ENCODE measurements around the gene GDAP2.
"Not testable (repeated sequence)": the region's sequence is repeated elsewhere in the genome, so short reads cannot be mapped to it uniquely, and the experiment has no call there.

Gene GDAP2, protein sequence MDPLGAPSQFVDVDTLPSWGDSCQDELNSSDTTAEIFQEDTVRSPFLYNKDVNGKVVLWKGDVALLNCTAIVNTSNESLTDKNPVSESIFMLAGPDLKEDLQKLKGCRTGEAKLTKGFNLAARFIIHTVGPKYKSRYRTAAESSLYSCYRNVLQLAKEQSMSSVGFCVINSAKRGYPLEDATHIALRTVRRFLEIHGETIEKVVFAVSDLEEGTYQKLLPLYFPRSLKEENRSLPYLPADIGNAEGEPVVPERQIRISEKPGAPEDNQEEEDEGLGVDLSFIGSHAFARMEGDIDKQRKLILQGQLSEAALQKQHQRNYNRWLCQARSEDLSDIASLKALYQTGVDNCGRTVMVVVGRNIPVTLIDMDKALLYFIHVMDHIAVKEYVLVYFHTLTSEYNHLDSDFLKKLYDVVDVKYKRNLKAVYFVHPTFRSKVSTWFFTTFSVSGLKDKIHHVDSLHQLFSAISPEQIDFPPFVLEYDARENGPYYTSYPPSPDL
- long read RNA-seq, donor 1, full-length matches to known transcripts = 3 of 3 reads
- long read RNA-seq, donor 1, partial matches to known transcripts = 0 of 3 reads
- long read RNA-seq, donor 1, other reads (novel, unspliced or antisense) = 0 of 3 reads
- long read RNA-seq, donor 2 = 0 reads
- long read RNA-seq, donor 3, full-length matches to known transcripts = 1 of 1 reads
- long read RNA-seq, donor 3, partial matches to known transcripts = 0 of 1 reads
- long read RNA-seq, donor 3, other reads (novel, unspliced or antisense) = 0 of 1 reads
- long read RNA-seq, donor 4, full-length matches to known transcripts = 3 of 31 reads
- long read RNA-seq, donor 4, partial matches to known transcripts = 28 of 31 reads
- long read RNA-seq, donor 4, other reads (novel, unspliced or antisense) = 0 of 31 reads
- long read RNA-seq, donor 5, full-length matches to known transcripts = 2 of 2 reads
- long read RNA-seq, donor 5, partial matches to known transcripts = 0 of 2 reads
- long read RNA-seq, donor 5, other reads (novel, unspliced or antisense) = 0 of 2 reads
- long read RNA-seq, donor 6, full-length matches to known transcripts = 2 of 2 reads
- long read RNA-seq, donor 6, partial matches to known transcripts = 0 of 2 reads
- long read RNA-seq, donor 6, other reads (novel, unspliced or antisense) = 0 of 2 reads
- long read RNA-seq, donor 7, full-length matches to known transcripts = 3 of 3 reads
- long read RNA-seq, donor 7, partial matches to known transcripts = 0 of 3 reads
- long read RNA-seq, donor 7, other reads (novel, unspliced or antisense) = 0 of 3 reads
- long read RNA-seq, donor 8, full-length matches to known transcripts = 3 of 3 reads
- long read RNA-seq, donor 8, partial matches to known transcripts = 0 of 3 reads
- long read RNA-seq, donor 8, other reads (novel, unspliced or antisense) = 0 of 3 reads

DNA sequence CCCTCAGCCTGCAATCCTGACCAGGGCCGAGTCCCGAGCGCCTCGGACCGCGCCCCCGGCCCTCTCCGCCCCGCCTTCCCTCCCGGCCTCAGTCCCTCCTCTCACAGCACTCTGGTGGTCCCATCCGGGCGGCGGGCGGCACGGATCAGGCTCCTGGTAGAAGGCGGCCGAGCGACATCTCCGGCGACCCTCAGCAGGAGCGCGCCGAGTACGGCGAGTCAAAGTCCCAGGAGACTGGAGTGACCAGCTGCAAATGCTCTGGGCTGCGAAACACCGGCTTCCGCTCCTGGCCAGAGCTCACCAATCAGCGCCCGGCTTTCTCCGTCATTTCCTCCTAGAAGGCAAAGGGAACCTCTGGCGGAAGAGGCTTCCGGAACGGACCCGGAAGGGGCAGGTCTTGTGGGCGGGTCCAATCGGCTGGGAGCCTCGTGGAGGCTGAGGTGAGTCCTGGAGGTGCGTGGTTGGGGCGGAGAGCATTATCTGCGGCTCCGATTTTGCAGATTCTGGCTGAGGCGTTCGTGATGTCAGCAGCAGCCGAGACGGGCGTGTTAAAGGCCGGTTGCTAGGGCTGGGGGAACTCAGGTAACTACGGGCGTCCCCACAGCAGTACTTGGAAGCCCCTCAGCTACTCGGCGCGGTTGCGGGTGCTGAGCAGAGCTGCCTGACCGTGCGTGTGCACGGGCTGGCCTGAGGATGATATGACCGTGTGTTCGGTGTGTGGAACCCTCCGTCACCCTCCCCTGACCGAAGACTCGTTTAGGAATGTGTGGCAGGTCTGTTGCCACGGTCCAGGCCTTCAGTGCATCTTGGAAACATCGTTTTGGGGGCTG is at the start of gene GDAP2, which contains the start of gene WDR3:
Gene GDAP2, minus strand, starts transcription at position 279 of the 830 bp plus-strand sequence. CDS start 9,264 bp downstream, outside the sequence.
Gene WDR3, plus strand, starts transcription at position 397 of the 830 bp plus-strand sequence. CDS start 3,581 bp downstream, outside the sequence.
- peak; percentile 90 for DNase-seq

DNA sequence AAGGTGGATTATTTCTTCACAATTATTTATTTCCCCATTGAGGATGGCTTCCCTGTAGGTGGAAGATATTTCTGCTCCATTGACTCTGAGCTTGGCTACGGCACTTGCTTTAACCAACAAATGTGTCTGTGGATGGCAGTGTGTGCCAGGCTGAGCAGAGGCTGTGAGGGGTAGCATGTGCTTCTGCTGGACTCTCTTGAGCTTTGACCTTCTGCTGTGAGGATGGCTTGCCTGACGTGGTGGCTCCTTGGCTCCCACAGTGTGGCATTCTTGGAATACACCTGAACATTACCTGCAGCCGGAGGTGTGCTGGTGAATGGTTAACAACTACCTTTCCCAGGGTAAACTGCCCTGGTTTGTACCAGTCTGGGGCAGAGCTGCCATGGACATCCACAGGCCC is 47.0 kb upstream of the GDAP2 start:
- no peak for DNase-seq

DNA sequence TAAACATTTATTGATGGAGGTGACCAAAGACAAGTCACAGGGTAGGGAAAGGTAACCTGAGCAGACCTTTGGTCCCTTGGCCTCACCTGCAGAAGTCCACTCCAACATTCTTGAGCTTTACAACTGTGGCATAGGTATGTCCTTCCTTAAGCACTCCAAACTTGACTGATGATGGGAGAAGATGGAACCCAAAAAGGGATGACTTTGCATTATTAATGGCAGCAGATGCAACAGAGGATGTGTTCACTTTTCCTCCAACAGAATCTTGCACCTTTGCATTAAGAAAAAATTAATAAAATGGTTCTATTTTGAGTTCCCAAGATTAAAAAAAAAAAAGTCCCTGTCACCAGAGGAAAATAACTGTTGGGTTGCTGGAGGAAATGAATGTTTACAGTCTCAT is 42.4 kb upstream of the GDAP2 start:
- no peak for DNase-seq

- peak; percentile 19 for DNase-seq
These were observed 40.8 kb upstream of the GDAP2 start for GRCh38 chr1:117970252-117970651.

GRCh38 chr1:117967881-117968280 is 38.5 kb upstream of the GDAP2 start:
- DNase-seq = no peak

- no peak for DNase-seq
These were observed 38.1 kb upstream of the GDAP2 start for GRCh38 chr1:117967477-117967876.

DNA sequence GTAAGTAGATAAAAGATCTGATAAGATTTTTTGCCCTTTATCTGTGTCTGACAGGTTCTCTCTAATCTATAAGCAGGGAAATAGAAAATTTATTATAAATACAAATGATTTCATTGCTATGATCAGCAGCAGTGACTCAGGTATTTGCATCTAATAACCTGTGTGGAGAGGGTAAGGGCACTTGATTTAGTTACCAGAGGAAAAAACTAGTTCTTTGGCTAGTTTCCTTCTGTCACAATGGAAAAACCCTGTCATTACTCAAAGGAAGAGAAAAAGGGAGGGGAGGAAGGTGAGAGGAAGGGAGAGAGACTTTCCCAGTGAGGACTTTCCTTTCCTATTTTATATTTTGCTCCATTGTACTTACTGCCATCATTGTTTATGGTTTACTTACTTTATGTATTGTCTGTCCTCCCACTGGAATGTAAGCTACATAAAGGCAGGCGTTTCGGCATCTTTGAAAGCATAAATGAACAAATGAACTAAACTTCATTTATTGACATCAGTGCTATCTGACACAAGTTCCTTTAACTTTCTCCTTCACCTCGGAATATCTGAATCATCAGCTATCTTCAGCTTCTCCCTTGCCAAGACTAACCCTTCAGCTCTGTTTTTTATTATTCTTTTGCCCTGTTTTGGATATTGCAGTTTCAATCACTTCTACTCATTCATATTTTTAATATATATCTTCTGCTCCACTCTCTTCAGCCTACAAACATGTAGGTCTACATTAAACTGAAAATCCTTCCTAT is 35.0 kb upstream of the GDAP2 start:
- DNase-seq = no peak

- no peak for DNase-seq
These were observed 29.9 kb upstream of the GDAP2 start for GRCh38 chr1:117959364-117959763.

DNA sequence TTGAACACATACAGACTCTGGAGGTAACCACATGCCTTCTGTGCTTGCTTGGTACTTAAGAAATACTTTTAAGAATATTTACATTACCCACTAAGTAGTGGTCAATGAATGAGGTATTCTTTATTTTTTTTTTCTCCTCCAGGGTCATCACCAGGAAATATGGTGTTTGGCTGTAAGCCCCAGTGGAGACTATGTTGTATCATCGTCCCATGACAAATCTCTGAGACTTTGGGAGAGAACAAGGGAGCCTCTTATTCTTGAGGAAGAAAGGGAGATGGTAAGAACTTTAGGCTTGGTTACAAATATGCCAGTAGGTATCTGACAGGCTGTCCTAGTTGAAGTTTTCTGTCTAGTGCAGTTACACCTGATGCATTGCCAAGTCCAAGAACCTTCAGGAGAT is 23.0 kb upstream of the GDAP2 start:
- DNase-seq = no peak

DNA sequence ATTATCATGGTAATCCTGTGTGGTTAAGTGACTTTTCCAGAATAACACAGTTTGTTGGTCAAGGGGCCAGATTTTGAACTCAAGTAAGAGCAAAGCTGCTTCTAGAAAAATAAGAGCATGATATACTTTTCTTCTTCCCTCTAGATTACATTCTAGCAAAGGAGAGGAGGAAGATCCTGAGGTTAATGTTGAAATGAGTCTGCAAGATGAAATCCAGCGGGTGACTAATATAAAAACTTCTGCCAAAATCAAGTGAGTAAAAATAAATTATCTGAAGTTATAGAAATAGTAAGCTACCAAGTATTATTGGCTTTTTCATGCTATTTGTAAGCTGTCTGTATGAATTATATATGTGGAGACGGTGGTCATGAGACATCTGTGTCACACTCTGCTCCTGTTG is 12.9 kb upstream of the GDAP2 start:
- no peak for DNase-seq

DNA sequence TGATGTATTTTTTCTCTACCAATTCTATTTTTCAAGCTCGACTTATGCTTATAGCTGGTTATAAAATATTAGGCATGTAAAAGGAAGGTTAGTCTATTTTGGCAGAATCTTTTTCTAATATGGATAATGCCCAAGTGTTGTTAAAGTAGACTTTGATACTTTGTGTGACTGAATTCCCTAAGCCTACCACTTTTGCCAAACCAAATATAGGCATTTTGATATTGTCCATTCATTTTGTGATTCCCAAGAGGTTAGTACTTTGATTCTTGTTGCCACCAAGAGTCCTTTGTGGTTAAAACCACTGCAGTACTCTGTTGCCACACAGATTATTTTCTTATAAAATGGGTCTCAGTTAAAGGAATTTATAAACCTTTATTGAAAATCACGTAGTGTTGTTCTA is 4.3 kb upstream of the GDAP2 start:
- no peak for DNase-seq

DNA sequence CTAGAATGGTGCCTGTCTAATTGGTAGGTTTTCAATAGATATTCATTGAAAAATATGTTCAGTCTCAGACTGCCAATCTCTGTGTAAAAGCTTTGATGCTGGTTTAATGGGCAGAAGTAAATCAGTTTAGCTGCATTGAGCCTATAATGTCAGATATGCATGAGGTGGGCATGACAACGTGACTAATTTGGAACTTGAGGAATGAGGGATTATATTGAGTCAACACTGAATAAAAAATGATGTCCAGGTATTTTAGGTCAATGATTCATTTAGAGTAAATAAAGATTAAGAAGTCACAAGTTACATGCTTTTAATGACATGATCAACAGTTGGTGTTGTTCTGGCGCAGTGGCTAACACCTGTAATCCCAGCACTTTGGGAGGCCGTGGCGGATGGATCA is 3.2 kb upstream of the GDAP2 start:
- no peak for DNase-seq

- peak; percentile 2 for DNase-seq
These were observed 1.1 kb upstream of the GDAP2 start for GRCh38 chr1:117930484-117930883.

GRCh38 chr1:117930173-117930447 is 689 bp upstream of the GDAP2 start:
- no peak for DNase-seq

DNA sequence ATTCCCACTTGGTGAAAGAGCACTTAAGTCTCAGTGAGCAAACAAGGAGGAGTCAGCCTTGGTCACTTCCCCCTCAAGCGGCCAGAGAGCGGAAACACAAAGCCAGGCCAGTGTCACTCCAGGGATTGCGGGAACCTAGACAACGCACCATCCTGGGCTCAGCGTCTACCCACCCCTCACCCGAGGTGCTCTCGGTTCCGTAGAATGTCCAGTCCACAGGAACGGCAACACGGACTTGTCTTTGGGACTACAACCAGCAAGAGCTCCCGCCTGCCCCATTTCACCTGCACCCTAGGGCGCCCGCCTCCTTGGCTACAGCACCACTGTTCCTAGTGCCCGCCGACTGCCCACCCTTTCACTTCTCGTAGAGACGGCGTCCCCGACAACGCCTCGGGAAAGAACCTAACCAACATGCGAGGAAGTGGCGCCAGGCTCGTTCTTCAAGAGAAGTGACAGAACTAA is 509 bp downstream of the GDAP2 start:
- DNase-seq = no peak

GRCh38 chr1:117925981-117926380 is 3.4 kb downstream of the GDAP2 start:
- no peak for DNase-seq

GRCh38 chr1:117922717-117923116 is 6.7 kb downstream of the GDAP2 start:
- DNase-seq = not testable (repeated sequence)

GRCh38 chr1:117921991-117922390 is 7.4 kb downstream of the GDAP2 start:
- DNase-seq = no peak

DNA sequence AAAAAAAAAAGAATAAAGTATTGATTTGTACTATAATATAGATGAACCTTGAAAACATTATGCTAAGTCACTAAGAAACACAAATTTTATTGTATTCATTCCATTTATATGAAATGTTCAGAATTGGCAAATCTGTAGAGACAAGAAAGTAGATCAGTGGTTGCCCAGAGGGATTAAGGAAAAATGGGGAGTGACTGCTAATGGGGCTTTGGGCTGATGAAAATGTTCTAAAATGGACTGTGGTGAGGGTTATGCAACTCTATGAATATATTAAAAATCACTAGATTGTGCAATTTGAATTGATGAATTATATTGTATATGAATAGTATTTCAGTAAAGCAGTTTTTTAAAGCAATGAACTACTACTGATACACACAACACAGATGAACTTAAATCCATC is 10.0 kb downstream of the GDAP2 start:
- no peak for DNase-seq

GRCh38 chr1:117911051-117911450 is 18.4 kb downstream of the GDAP2 start:
- no peak for DNase-seq

- DNase-seq = no peak
These were observed 24.4 kb downstream of the GDAP2 start for GRCh38 chr1:117905019-117905418.

Measured in right kidney (tissue), 9 donors.